HT1080 (cell line): ENCODE measurements around the gene MORF4L1. TPM values are rescaled to one million over a fixed set of nuclear protein-coding genes. Genes with fewer than 3 reads are reported as not detected.
"Not testable (repeated sequence)": the region's sequence is repeated elsewhere in the genome, so short reads cannot be mapped to it uniquely, and the experiment has no call there.

Experiments
- DNase-seq: peaks from one replicate; pipeline ENCODE4 v3.0.0-alpha.2; 2015; ENCODE audit warnings: low read depth
- total RNA-seq: library from RNA; depleted of rRNA; stranded (reverse); fragments of >200 nt; shearing (Covaris generic); gene quantifications from 2 replicates; pipeline ENCODE4 v1.2.3, GENCODE V29; 2014

MORF4L1 gene
- total RNA-seq, 1 experiment from 2014 or later: 351 TPM

GRCh38 chr15:78855746-78856145 is 16.9 kb upstream of the MORF4L1 start:
- no peak for DNase-seq

DNA sequence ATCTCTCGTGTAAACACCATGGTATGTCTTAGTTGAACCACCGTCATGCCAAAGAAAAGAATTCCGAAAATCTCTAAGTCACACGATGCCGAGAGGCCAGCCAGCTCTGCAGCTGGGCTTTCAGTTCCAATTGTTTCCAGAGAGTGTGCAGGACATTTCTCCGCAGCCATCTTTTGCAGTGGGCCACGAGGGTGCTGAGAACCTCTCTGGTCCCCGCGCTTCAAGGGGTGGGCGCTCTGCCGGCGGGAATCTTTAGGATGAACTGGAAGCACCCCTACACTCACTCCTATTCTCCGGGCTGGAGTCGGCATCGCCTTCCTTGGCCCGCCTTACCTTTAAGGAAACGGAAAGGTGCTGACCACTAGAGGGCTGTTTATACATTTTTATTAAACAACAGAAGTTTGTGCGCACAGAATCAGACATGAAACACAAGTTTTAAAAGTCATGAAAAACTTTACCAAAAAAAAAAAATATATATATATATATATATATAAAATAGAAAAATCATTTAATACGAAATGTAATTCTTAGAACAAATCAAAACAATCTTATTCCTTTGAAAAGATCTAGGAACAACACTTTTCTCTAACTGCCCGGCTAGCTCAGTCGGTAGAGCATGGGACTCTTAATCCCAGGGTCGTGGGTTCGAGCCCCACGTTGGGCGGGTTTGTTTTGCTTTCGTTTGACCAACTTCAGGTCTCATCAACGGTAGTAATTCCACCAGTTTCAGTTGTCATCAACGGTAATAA is 12.5 kb upstream of the MORF4L1 start:
- peak; percentile 87 for DNase-seq

GRCh38 chr15:78865585-78865984 is 7.1 kb upstream of the MORF4L1 start:
- DNase-seq: not testable (repeated sequence)

GRCh38 chr15:78866031-78866430 is 6.7 kb upstream of the MORF4L1 start:
- DNase-seq: not testable (repeated sequence)

- DNase-seq: no peak
These were observed 5.9 kb upstream of the MORF4L1 start for GRCh38 chr15:78866803-78867202.

GRCh38 chr15:78868366-78868765 is 4.3 kb upstream of the MORF4L1 start:
- no peak for DNase-seq

- not testable (repeated sequence) for DNase-seq
These were observed 1.1 kb upstream of the MORF4L1 start for GRCh38 chr15:78871483-78872127.

GRCh38 chr15:78872972-78873792 is 492 bp downstream of the MORF4L1 start:
- peak; percentile 92 for DNase-seq

DNA sequence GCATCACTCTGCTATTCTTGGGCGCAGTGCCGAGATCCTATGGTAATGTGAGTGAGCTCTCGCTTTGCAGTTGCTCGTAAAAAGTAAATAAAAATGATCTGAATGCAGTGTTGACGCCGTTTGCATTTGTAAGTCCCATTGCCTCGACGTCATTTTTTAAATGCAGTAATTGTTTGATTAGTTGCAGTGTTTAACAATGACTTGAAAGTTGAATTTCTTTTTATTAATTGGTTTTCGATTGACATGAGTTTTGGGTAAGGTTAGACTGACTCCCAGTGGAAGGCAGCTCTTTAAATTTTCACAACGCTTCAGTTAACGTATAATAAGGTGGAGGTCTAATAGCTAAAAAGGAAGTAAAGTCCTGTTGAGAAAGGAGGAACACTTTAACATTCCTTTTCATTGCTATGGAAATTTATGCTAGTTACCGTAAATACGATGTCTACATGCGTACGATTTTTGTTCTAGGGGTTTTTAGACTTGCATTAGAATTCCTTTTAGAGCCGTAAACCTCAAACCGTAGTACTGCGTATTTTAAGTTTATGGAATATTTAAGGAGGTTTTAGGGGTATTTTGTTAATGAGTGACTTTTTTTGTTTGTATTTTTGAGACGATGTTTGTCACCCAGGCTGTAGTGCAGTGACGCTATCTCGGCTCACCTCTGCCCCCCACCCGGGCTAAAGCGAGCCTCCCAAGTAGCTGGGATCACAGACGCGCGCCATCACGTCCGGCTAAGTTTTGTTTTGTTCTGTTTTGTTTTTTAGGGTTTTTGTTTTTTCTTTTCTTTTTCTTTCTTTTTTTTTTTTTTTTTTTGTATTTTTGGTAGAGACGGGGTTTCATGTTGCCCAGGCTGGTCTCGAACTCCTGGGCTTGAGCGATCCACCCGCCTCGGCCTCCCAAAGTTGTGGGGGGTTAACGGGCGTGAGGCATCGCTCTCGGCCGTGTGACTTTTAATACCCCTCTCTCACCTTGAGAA is 1.4 kb downstream of the MORF4L1 start:
- peak; percentile 15 for DNase-seq

DNA sequence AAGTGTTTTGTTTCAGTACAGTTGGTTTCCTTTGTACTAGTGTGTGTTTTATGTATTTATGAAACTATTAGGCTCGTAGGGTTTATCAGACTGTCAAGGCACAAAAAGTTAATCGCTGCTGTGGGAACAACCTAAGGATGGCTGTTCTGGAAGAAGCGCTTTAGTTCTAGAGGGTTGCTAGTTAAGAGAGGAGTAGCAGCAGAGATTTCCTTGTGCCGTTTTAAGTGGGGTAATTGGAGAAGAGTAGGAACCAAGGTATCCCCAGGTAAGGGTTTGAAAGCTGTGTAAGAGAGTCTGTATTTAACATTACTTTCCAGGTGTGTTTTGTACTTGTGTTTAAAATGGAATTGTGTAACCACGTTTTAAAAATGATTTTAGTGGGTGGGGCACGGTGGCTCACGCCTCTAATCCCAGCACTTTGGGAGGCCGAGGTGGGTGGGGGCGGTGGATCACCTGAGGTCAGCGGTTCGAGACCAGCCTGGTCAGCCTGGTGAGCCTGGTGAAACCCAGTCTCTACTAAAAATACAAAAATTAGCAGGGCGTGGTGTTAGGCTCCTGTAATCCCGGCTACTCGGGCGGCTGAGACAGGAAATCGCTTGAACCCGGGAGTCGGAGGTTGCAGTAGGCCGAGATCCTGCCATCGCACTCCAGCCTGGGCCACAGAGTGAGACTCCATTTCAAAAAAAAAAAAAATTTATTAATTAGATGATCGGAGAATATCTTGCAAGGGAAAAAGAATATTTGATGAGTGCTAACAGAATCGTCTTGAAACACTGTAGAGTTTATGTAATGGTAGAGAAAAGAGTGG is 2.6 kb downstream of the MORF4L1 start:
- DNase-seq: no peak

- not testable (repeated sequence) for DNase-seq
These were observed 4.3 kb downstream of the MORF4L1 start for GRCh38 chr15:78876954-78877353.

GRCh38 chr15:78878356-78878755 is 5.7 kb downstream of the MORF4L1 start:
- DNase-seq: peak; percentile 37

DNA sequence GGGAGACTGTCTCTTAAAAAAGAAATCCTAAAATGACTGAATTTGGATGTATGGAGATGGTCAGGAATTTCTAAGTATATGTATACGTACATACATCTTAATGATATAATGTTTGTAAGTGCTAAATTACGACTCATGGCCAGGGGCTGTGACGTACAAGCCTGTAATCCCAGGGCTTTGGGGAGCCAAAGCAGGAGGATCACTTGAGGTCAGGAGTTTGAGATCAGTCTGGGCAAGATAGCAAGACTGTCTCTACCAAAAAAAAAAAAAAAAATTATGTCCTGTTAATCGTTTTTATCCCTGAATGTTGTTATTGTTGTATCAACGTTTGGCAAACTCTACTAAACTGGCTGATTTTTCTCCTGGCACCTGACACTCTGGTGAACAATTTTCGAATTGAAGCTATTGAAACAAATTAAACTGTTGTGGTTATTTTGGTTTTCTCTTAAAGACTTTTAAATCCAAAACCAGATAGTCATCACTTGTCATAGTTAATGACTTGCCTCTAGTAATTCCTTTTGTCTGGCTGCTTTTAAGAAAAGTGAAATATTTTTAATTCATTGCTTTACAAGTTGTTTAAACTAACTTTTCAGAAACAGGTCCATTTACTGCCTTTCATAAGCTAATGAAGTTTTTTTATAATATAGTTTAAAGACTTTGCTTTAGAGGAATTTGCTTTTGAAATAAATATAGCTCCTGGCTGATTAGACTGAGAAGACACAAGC is 7.0 kb downstream of the MORF4L1 start:
- DNase-seq: no peak

DNA sequence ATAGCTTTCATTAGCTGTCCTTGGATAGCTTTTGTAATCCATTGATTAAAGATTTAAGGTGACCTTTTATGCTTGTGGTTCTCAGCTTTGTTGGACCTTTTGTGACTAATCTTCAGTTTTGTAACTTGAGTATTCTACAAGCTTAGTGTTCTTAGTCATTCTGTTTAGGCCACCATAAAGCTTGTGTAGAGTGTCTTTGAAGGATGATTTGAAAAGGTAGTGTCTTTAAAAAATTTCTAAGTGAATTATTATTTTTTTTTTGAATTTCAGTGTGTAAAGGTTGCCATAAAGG is 7.5 kb downstream of the MORF4L1 start:
- DNase-seq: peak; percentile 53

GRCh38 chr15:78880813-78881212 is 8.1 kb downstream of the MORF4L1 start:
- DNase-seq: no peak

DNA sequence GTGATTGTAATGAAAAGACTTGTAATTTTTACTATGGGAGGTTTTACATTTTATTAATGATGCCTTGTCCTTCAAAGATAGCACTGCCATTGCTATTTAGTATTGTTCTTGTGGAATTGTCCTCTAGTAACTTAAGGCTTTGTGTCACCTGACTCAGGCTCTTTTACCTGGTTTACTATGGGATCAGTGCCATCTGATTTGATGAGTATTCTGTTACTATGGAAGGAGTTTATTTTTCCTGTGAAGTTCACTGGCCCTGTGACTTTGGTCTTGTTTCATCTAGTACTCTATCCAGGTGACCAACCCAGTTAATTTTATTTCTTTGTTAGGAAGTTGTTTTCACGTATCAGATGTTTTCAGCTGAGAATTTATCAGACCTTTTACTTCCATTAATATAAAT is 9.0 kb downstream of the MORF4L1 start:
- no peak for DNase-seq

- DNase-seq: no peak
These were observed 16.3 kb downstream of the MORF4L1 start for GRCh38 chr15:78889000-78889399.

- no peak for DNase-seq
These were observed 20.8 kb downstream of the MORF4L1 start for GRCh38 chr15:78893538-78893937.

DNA sequence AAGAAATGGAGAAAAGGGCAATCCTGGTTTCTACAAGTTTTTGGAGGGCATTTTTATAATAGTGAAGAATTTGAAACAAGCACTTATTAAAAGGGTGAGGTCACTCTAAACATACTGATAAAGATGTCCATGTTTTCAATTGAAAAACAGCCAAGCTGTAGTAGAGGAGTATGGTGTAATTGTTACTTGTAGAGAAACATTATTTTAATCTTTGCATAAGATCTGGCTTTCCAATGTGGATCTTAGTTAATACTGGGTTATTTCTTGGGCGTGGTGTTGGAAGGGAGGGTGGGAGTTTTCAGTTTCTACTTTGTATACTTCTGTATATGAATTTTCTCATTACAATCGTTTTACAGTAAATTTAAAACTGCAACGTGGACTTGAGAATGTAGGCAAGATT is 22.8 kb downstream of the MORF4L1 start:
- DNase-seq: no peak

DNA sequence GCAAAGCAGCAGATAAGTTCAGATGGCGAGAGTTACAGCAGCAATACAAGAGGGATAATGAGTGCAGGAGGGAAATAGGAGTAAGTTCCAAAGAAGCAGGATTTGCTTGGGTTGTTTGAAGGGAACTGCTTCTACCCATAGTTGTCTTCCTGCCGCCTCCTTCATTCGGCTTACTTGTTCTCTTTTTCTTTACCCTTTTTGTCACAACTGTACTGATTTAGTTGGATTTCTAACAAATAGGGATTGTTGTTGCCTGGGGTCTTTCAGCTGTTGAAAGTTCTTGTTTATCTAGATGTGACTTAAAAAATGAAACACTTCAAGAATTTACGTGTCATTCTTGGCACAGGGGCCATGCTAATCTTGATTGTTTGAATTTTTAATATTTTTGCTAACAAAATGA is 25.9 kb downstream of the MORF4L1 start:
- no peak for DNase-seq
